ENCODE data around the gene NBEAL2.

Gene NBEAL2

GRCh38 chr3:46996689-46997452 is 17.4 kb downstream of the NBEAL2 start:
- H3K4me1 ChIP-seq (ENCODE audit: control insufficient read depth, insufficient read depth, low read length): peaks cover 4% of the 10 kb centered on the region
- H3K9ac ChIP-seq (ENCODE audit: low read length in 2 of 2): no peak overlapping the region
- H3K27me3 ChIP-seq (ENCODE audit: control insufficient read depth in 1 of 2, insufficient read depth in 2 of 2, low read length in 2 of 2): no peaks in the 10 kb centered on the region
- peaks cover 5 to 13% of the 10 kb centered on the region in 2 donors for H3K36me3 ChIP-seq (ENCODE audit: control insufficient read depth in 2 of 2, insufficient read depth in 2 of 2, low read length in 2 of 2)
- no peak overlapping the region for H3K27ac ChIP-seq (ENCODE audit: low read length)
- no peaks in the 10 kb centered on the region for H3K9me3 ChIP-seq (ENCODE audit: control insufficient read depth in 2 of 2, low read length in 2 of 2)
- H3K4me3 ChIP-seq (ENCODE audit: low read length in 2 of 2): no peak overlapping the region

- no peak overlapping the region for H3K4me3 ChIP-seq (ENCODE audit: low read length in 2 of 2)
- peaks cover 4% of the 10 kb centered on the region for H3K4me1 ChIP-seq (ENCODE audit: control insufficient read depth, insufficient read depth, low read length)
- no peak overlapping the region for H3K27ac ChIP-seq (ENCODE audit: low read length)
- H3K36me3 ChIP-seq (ENCODE audit: control insufficient read depth in 2 of 2, insufficient read depth in 2 of 2, low read length in 2 of 2): peaks cover 5 to 13% of the 10 kb centered on the region in 2 donors
- H3K27me3 ChIP-seq (ENCODE audit: control insufficient read depth in 1 of 2, insufficient read depth in 2 of 2, low read length in 2 of 2): no peaks in the 10 kb centered on the region
- H3K9me3 ChIP-seq (ENCODE audit: control insufficient read depth in 2 of 2, low read length in 2 of 2): no peaks in the 10 kb centered on the region
- H3K9ac ChIP-seq (ENCODE audit: low read length in 2 of 2): no peak overlapping the region
Observed at GRCh38 chr3:46997453-46998091, 18.1 kb downstream of the NBEAL2 start.

GRCh38 chr3:46998121-46998851 is 18.8 kb downstream of the NBEAL2 start:
- Histone ChIP-seq H3K4me3 (ENCODE audit: low read length in 2 of 2) (no peak overlapping the region), H3K27me3 (ENCODE audit: control insufficient read depth in 1 of 2, insufficient read depth in 2 of 2, low read length in 2 of 2) (no peaks in the 10 kb centered on the region), H3K4me1 (ENCODE audit: control insufficient read depth, insufficient read depth, low read length) (peaks cover 4% of the 10 kb centered on the region), H3K27ac (ENCODE audit: low read length) (no peak overlapping the region), H3K9ac (ENCODE audit: low read length in 2 of 2) (no peak overlapping the region), H3K9me3 (ENCODE audit: control insufficient read depth in 2 of 2, low read length in 2 of 2) (no peaks in the 10 kb centered on the region), H3K36me3 (ENCODE audit: control insufficient read depth in 2 of 2, insufficient read depth in 2 of 2, low read length in 2 of 2) (peaks cover 9 to 16% of the 10 kb centered on the region in 2 donors)

- H3K4me3 ChIP-seq (ENCODE audit: low read length in 2 of 2): no peak overlapping the region
- H3K27me3 ChIP-seq (ENCODE audit: control insufficient read depth in 1 of 2, insufficient read depth in 2 of 2, low read length in 2 of 2): no peaks in the 10 kb centered on the region
- H3K36me3 ChIP-seq (ENCODE audit: control insufficient read depth in 2 of 2, insufficient read depth in 2 of 2, low read length in 2 of 2): peaks cover 9 to 14% of the 10 kb centered on the region in 2 donors
- no peak overlapping the region for H3K9ac ChIP-seq (ENCODE audit: low read length in 2 of 2)
- peaks cover 4% of the 10 kb centered on the region for H3K4me1 ChIP-seq (ENCODE audit: control insufficient read depth, insufficient read depth, low read length)
- H3K27ac ChIP-seq (ENCODE audit: low read length): no peak overlapping the region
- H3K9me3 ChIP-seq (ENCODE audit: control insufficient read depth in 2 of 2, low read length in 2 of 2): no peaks in the 10 kb centered on the region
Observed at GRCh38 chr3:46998852-46999515, 19.5 kb downstream of the NBEAL2 start.

GRCh38 chr3:46999516-47000197 is 20.2 kb downstream of the NBEAL2 start:
- H3K9me3 ChIP-seq (ENCODE audit: control insufficient read depth in 2 of 2, low read length in 2 of 2): no peaks in the 10 kb centered on the region
- no peaks in the 10 kb centered on the region for H3K27me3 ChIP-seq (ENCODE audit: control insufficient read depth in 1 of 2, insufficient read depth in 2 of 2, low read length in 2 of 2)
- no peak overlapping the region for H3K27ac ChIP-seq (ENCODE audit: low read length)
- no peak overlapping the region for H3K4me3 ChIP-seq (ENCODE audit: low read length in 2 of 2)
- no peak overlapping the region for H3K9ac ChIP-seq (ENCODE audit: low read length in 2 of 2)
- peaks cover 9 to 13% of the 10 kb centered on the region in 2 donors for H3K36me3 ChIP-seq (ENCODE audit: control insufficient read depth in 2 of 2, insufficient read depth in 2 of 2, low read length in 2 of 2)
- peaks cover 4% of the 10 kb centered on the region for H3K4me1 ChIP-seq (ENCODE audit: control insufficient read depth, insufficient read depth, low read length)

GRCh38 chr3:47000198-47000815 is 20.8 kb downstream of the NBEAL2 start:
- Histone ChIP-seq H3K36me3 (ENCODE audit: control insufficient read depth in 2 of 2, insufficient read depth in 2 of 2, low read length in 2 of 2) (peaks cover 9 to 14% of the 10 kb centered on the region in 2 donors), H3K4me3 (ENCODE audit: low read length in 2 of 2) (no peak overlapping the region), H3K9me3 (ENCODE audit: control insufficient read depth in 2 of 2, low read length in 2 of 2) (no peaks in the 10 kb centered on the region), H3K4me1 (ENCODE audit: control insufficient read depth, insufficient read depth, low read length) (peaks cover 4% of the 10 kb centered on the region), H3K27me3 (ENCODE audit: control insufficient read depth in 1 of 2, insufficient read depth in 2 of 2, low read length in 2 of 2) (no peaks in the 10 kb centered on the region), H3K9ac (ENCODE audit: low read length in 2 of 2) (no peak overlapping the region), H3K27ac (ENCODE audit: low read length) (no peak overlapping the region)

- Histone ChIP-seq H3K36me3 (ENCODE audit: control insufficient read depth in 2 of 2, insufficient read depth in 2 of 2, low read length in 2 of 2) (peaks cover 9 to 20% of the 10 kb centered on the region in 2 donors), H3K27ac (ENCODE audit: low read length) (no peak overlapping the region), H3K27me3 (ENCODE audit: control insufficient read depth in 1 of 2, insufficient read depth in 2 of 2, low read length in 2 of 2) (no peaks in the 10 kb centered on the region), H3K4me1 (ENCODE audit: control insufficient read depth, insufficient read depth, low read length) (peaks cover 4% of the 10 kb centered on the region), H3K9me3 (ENCODE audit: control insufficient read depth in 2 of 2, low read length in 2 of 2) (no peaks in the 10 kb centered on the region), H3K4me3 (ENCODE audit: low read length in 2 of 2) (no peak overlapping the region), H3K9ac (ENCODE audit: low read length in 2 of 2) (no peak overlapping the region)
Observed at GRCh38 chr3:47000922-47001730, 21.7 kb downstream of the NBEAL2 start.

GRCh38 chr3:47001731-47002170 is 22.3 kb downstream of the NBEAL2 start:
- Histone ChIP-seq H3K9me3 (ENCODE audit: control insufficient read depth in 2 of 2, low read length in 2 of 2) (no peaks in the 10 kb centered on the region), H3K9ac (ENCODE audit: low read length in 2 of 2) (no peak overlapping the region), H3K27ac (ENCODE audit: low read length) (no peak overlapping the region), H3K4me3 (ENCODE audit: low read length in 2 of 2) (no peak overlapping the region), H3K36me3 (ENCODE audit: control insufficient read depth in 2 of 2, insufficient read depth in 2 of 2, low read length in 2 of 2) (peaks cover 9 to 23% of the 10 kb centered on the region in 2 donors), H3K27me3 (ENCODE audit: control insufficient read depth in 1 of 2, insufficient read depth in 2 of 2, low read length in 2 of 2) (no peaks in the 10 kb centered on the region), H3K4me1 (ENCODE audit: control insufficient read depth, insufficient read depth, low read length) (peaks cover 4% of the 10 kb centered on the region)

- H3K27ac ChIP-seq (ENCODE audit: low read length): no peak overlapping the region
- peaks cover 4% of the 10 kb centered on the region for H3K4me1 ChIP-seq (ENCODE audit: control insufficient read depth, insufficient read depth, low read length)
- H3K4me3 ChIP-seq (ENCODE audit: low read length in 2 of 2): no peak overlapping the region
- H3K36me3 ChIP-seq (ENCODE audit: control insufficient read depth in 2 of 2, insufficient read depth in 2 of 2, low read length in 2 of 2): peaks cover 9 to 23% of the 10 kb centered on the region in 2 donors
- H3K9me3 ChIP-seq (ENCODE audit: control insufficient read depth in 2 of 2, low read length in 2 of 2): no peaks in the 10 kb centered on the region
- no peaks in the 10 kb centered on the region for H3K27me3 ChIP-seq (ENCODE audit: control insufficient read depth in 1 of 2, insufficient read depth in 2 of 2, low read length in 2 of 2)
- no peak overlapping the region for H3K9ac ChIP-seq (ENCODE audit: low read length in 2 of 2)
Observed at GRCh38 chr3:47002171-47003055, 22.9 kb downstream of the NBEAL2 start.
